Osteocyte (in vitro differentiated cells): Measurements from ENCODE around the gene BSDC1. TPM values are rescaled to one million over a fixed set of nuclear protein-coding genes. Genes with fewer than 3 reads are reported as not detected.
"Not testable (repeated sequence)": the region's sequence is repeated elsewhere in the genome, so short reads cannot be mapped to it uniquely, and the experiment has no call there.

ENCODE experiments used
- DNase-seq: peaks from one replicate; pipeline ENCODE4 v3.0.0; 2021; ENCODE audit warnings: mixed read lengths; ENCODE audit not compliant: unreplicated experiment; ENCODE audit errors: extremely low spot score
- H3K27ac Mint-ChIP-seq: one replicate; pipeline ENCODE4 v1.8.0; 2021; ENCODE audit warnings: mild to moderate bottlenecking, mixed read lengths; ENCODE audit not compliant: unreplicated experiment
- H3K27me3 Mint-ChIP-seq: one replicate; pipeline ENCODE4 v1.8.0; 2021; ENCODE audit warnings: mixed read lengths; ENCODE audit not compliant: unreplicated experiment
- H3K36me3 Mint-ChIP-seq: one replicate; pipeline ENCODE4 v1.8.0; 2021; ENCODE audit warnings: mixed read lengths; ENCODE audit not compliant: unreplicated experiment
- H3K4me1 Mint-ChIP-seq: one replicate; pipeline ENCODE4 v1.8.0; 2021; ENCODE audit warnings: mixed read lengths; ENCODE audit not compliant: unreplicated experiment
- H3K4me3 Mint-ChIP-seq: one replicate; pipeline ENCODE4 v1.8.0; 2021; ENCODE audit warnings: mild to moderate bottlenecking, moderate library complexity, mixed read lengths; ENCODE audit not compliant: unreplicated experiment
- H3K9me3 Mint-ChIP-seq: one replicate; pipeline ENCODE4 v1.8.0; 2021; ENCODE audit warnings: mixed read lengths; ENCODE audit not compliant: unreplicated experiment
- CTCF ChIP-seq: fragments of 200-600 bp; sonication (generic); IDR thresholded peaks from 2 replicates; pipeline ENCODE4 v1.5.0; 2021; ENCODE audit warnings: antibody characterized with exemption, mild to moderate bottlenecking, moderate library complexity
- total RNA-seq: library from RNA; stranded (reverse); gene quantifications from 2 replicates; pipeline ENCODE4 v1.2.1, GENCODE V29; 2021

The BSDC1 gene
- total RNA-seq, 1 donor from 2014 or later = 77.4 TPM

GRCh38 chr1:32356478-32356877, 37.8 kb downstream of the BSDC1 start:
- H3K9me3 Mint-ChIP-seq = no peaks in the 10 kb centered on the region
- peaks cover 20% of the 10 kb centered on the region for H3K36me3 Mint-ChIP-seq
- H3K27me3 Mint-ChIP-seq = no peaks in the 10 kb centered on the region
- H3K4me3 Mint-ChIP-seq = no peak overlapping the region
- no peak for TF ChIP-seq CTCF
- no peak for DNase-seq
- peaks cover 20% of the 10 kb centered on the region for H3K4me1 Mint-ChIP-seq
- H3K27ac Mint-ChIP-seq = no peak overlapping the region

- Mint-ChIP-seq H3K36me3 (peaks cover 20% of the 10 kb centered on the region), H3K4me1 (peaks cover 22% of the 10 kb centered on the region)
- H3K27me3 Mint-ChIP-seq, H3K9me3 Mint-ChIP-seq, H3K27ac Mint-ChIP-seq, H3K4me3 Mint-ChIP-seq, DNase-seq: not testable (repeated sequence)
Measured at GRCh38 chr1:32355778-32356177, 38.5 kb downstream of the BSDC1 start.

- Mint-ChIP-seq H3K4me1 (peaks cover 38% of the 10 kb centered on the region), H3K27ac (no peak overlapping the region), H3K4me3 (peak overlapping the region; percentile 40), H3K9me3 (no peaks in the 10 kb centered on the region), H3K36me3 (peaks cover 17% of the 10 kb centered on the region), H3K27me3 (no peaks in the 10 kb centered on the region)
- no peak for TF ChIP-seq CTCF
- DNase-seq = no peak
Measured at GRCh38 chr1:32353886-32354570, 40.2 kb downstream of the BSDC1 start.

GRCh38 chr1:32353431-32353830, 40.8 kb downstream of the BSDC1 start:
- H3K27me3 Mint-ChIP-seq = no peaks in the 10 kb centered on the region
- no peak for DNase-seq
- no peak overlapping the region for H3K27ac Mint-ChIP-seq
- no peak for TF ChIP-seq CTCF
- peaks cover 42% of the 10 kb centered on the region for H3K4me1 Mint-ChIP-seq
- peak overlapping the region; percentile 40 for H3K4me3 Mint-ChIP-seq
- peaks cover 17% of the 10 kb centered on the region for H3K36me3 Mint-ChIP-seq
- H3K9me3 Mint-ChIP-seq = no peaks in the 10 kb centered on the region

GRCh38 chr1:32352831-32353383, 41.3 kb downstream of the BSDC1 start:
- DNase-seq = no peak
- peaks cover 17% of the 10 kb centered on the region for H3K36me3 Mint-ChIP-seq
- H3K27ac Mint-ChIP-seq = no peak overlapping the region
- H3K4me3 Mint-ChIP-seq = peak overlapping the region; percentile 75
- no peak for TF ChIP-seq CTCF
- no peaks in the 10 kb centered on the region for H3K9me3 Mint-ChIP-seq
- peaks cover 42% of the 10 kb centered on the region for H3K4me1 Mint-ChIP-seq
- no peaks in the 10 kb centered on the region for H3K27me3 Mint-ChIP-seq
